GM12865 (cell line): Measurements from ENCODE around the gene APCDD1L.
"Not testable (repeated sequence)": the region's sequence is repeated elsewhere in the genome, so short reads cannot be mapped to it uniquely, and the experiment has no call there.

ENCODE experiments used
- DNase-seq: peaks from one replicate; pipeline ENCODE4 v3.0.0; 2010; ENCODE audit warnings: low read depth
- H3K4me3 ChIP-seq: 2 replicates; pipeline ENCODE4 v1.5.1; 2011; ENCODE audit warnings: mild to moderate bottlenecking, low read depth, low read length, control low read depth
- CTCF ChIP-seq: IDR thresholded peaks from 2 replicates; pipeline ENCODE4 v1.5.1; 2011; ENCODE audit warnings: low read length, control low read depth, low read depth, inconsistent platforms; ENCODE audit not compliant: insufficient read depth; ENCODE audit errors: missing control alignments

Gene APCDD1L

GRCh38 chr20:58508762-58509395, 6.3 kb downstream of the APCDD1L start:
- DNase-seq, result no peak
- no peak for TF ChIP-seq CTCF
- H3K4me3 ChIP-seq, result no peak overlapping the region

- DNase-seq, H3K4me3 ChIP-seq: not testable (repeated sequence)
Measured at GRCh38 chr20:58506999-58507398, 8.2 kb downstream of the APCDD1L start.

GRCh38 chr20:58504566-58504965, 10.6 kb downstream of the APCDD1L start:
- DNase-seq, result no peak
- no peak for TF ChIP-seq CTCF
- H3K4me3 ChIP-seq, result no peak overlapping the region

- TF ChIP-seq CTCF, result no peak
- DNase-seq, result no peak
Measured at GRCh38 chr20:58503668-58504067, 11.5 kb downstream of the APCDD1L start.

GRCh38 chr20:58500256-58500655, 14.9 kb downstream of the APCDD1L start:
- no peak overlapping the region for H3K4me3 ChIP-seq
- TF ChIP-seq CTCF, result no peak
- DNase-seq, result no peak

More at GRCh38 chr20:58503668-58504067, 11.5 kb downstream of the APCDD1L start:
- no peak overlapping the region for H3K4me3 ChIP-seq

- H3K4me3 ChIP-seq, result no peak overlapping the region
- no peak for DNase-seq
- TF ChIP-seq CTCF, result no peak
Measured at GRCh38 chr20:58498470-58499068, 16.6 kb downstream of the APCDD1L start.

- H3K4me3 ChIP-seq, result no peak overlapping the region
- no peak for DNase-seq
- no peak for TF ChIP-seq CTCF
Measured at GRCh38 chr20:58497724-58498469, 17.3 kb downstream of the APCDD1L start.
